HFF-Myc (cell line): ENCODE results near the gene ZNF532.

ENCODE experiments used
- DNase-seq: peaks from one replicate; pipeline ENCODE4 v3.0.0-alpha.2; 2011; ENCODE audit warnings: low read depth; ENCODE audit errors: extremely low read depth
- H3K4me3 ChIP-seq: replicated peaks from 2 replicates; pipeline ENCODE4 v1.5.1; 2011; ENCODE audit warnings: low read depth, mild to moderate bottlenecking, control low read depth, low read length
- TF ChIP-seq, protein P1 (sequence below): IDR thresholded peaks from 2 replicates; pipeline ENCODE4 v1.5.1; 2012; ENCODE audit warnings: mild to moderate bottlenecking, low read depth, low read length, control low read depth; ENCODE audit errors: missing control alignments

Gene ZNF532

DNA sequence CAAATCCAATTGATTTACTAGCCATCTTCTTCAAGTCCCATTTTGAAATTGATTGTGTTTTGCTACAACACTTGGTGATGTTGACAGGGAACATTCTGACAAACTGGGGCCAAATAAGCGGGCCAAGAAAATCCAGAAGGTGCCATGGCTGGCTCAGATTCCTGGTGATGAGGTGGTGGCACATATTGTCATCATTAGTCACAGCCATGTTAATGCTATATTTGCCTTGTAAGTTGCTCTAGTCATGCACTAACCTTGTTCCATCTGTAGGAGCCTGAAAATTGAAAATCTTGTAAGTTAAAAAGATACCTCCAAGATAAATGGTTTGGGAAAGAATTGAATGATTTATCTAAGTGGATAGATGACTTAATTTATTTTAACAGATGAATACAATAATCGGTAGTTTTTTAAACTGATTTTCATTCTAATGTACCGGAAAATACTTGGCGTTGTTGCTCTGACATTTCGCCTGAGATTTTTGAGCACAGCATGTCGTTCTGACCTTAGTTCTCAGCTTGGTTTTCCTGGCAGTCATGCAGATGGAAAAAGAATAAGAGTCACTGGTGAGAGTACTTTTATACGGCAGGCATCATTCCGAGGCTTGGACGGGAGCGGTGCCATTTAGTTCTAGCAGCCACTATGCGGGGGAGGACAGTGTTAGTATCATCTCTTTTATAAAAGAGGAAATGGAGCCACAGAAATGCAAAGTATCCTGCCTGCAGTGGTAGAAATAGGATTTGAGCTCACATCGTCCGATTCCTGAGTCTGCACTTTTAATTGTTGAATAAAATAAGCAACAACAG, 133.9 kb downstream of the ZNF532 start:
- no peak for DNase-seq
- peak overlapping the region; percentile 21 for H3K4me3 ChIP-seq
- TF ChIP-seq, protein P1, sequence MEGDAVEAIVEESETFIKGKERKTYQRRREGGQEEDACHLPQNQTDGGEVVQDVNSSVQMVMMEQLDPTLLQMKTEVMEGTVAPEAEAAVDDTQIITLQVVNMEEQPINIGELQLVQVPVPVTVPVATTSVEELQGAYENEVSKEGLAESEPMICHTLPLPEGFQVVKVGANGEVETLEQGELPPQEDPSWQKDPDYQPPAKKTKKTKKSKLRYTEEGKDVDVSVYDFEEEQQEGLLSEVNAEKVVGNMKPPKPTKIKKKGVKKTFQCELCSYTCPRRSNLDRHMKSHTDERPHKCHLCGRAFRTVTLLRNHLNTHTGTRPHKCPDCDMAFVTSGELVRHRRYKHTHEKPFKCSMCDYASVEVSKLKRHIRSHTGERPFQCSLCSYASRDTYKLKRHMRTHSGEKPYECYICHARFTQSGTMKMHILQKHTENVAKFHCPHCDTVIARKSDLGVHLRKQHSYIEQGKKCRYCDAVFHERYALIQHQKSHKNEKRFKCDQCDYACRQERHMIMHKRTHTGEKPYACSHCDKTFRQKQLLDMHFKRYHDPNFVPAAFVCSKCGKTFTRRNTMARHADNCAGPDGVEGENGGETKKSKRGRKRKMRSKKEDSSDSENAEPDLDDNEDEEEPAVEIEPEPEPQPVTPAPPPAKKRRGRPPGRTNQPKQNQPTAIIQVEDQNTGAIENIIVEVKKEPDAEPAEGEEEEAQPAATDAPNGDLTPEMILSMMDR: no peak

DNA sequence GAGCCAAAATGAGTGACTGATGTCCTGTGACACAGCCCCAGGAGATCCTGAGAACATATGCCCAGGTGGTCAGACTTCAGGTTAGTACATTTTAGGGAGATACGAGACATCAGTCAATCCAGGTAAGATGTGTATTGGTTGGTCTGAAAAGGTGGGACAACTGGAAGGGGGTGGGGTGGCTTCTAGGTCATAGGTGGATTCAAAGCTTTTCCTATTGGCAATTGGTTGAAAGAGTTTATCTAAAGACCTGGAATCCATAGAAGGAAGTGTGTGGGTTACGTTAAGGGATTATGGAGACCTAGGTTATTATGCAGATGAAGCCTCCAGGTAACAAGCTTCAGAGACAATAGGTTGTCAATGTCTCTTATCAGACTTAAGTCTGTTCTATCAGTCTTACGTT, 136.5 kb downstream of the ZNF532 start:
- DNase-seq: no peak
- TF ChIP-seq, protein P1: no peak
- H3K4me3 ChIP-seq: no peak overlapping the region

DNA sequence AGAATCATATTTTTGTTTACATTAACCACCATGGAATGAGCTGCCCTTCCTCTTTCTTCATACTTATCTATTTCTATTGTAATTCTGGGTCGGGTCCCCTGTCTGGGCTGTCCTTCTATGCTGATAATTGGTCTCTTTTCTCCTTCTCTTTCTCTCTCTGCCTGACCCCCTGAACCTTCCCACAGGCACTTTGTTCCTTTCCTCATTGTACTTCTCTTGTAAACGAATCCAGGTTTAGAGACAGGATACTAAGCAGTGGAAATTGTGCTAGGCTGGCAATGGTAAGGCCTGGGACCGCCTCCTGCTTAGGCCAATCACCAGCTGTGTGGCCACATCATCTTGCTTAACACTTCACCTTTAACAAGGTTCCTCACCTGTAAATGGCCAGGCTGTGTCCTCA, 137.0 kb downstream of the ZNF532 start:
- no peak overlapping the region for H3K4me3 ChIP-seq
- TF ChIP-seq, protein P1: no peak
- no peak for DNase-seq

DNA sequence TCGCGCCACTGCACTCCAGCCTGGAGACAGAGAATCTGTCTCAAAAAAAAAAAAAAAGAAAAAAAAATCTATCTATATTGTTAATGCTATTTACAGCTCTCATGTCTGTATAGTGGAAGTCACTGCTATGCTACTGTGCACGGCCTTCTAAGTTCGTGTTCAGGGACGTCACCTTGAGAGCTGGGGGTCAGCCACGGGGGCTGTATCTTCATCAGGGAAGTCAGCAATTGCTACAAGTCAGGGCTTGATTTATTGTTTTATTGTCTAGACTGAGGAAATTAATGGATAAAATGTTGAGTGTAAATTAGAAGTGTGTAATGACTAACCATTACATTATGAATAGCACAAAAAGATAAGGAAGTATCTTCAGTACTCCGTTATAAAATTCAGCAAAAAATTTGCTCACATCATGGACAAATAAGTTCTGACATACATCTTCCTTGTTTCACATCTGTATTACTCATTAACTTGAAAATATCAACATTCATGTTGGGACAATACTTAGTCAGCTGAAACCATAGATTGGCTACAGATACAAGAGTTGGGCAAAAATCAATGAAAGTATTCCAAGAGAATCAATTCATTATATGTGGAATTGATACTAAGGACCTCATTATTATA, 138.4 kb downstream of the ZNF532 start:
- TF ChIP-seq, protein P1: no peak
- no peak for DNase-seq
- no peak overlapping the region for H3K4me3 ChIP-seq

DNA sequence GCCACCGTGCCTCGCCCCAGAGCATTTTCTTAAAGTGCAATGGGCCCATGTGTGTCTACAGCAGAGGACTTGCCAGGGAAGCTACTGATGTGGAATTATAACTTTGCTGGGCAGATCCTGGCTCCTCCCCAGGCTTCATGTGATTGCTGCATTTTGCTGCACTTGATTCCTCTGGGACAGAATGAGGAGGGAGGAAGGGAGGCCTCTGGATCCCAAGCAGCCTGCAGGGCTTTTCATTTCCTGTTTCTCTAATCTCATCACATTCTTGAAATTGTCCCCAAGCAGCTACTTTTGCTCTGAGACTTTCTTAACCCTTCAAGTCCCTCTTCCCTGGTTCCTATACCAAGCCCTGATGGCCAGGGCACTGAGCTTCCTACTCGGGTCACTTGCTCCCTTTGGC, 140.6 kb downstream of the ZNF532 start:
- no peak for DNase-seq
- TF ChIP-seq, protein P1: no peak
- H3K4me3 ChIP-seq: no peak overlapping the region

DNA sequence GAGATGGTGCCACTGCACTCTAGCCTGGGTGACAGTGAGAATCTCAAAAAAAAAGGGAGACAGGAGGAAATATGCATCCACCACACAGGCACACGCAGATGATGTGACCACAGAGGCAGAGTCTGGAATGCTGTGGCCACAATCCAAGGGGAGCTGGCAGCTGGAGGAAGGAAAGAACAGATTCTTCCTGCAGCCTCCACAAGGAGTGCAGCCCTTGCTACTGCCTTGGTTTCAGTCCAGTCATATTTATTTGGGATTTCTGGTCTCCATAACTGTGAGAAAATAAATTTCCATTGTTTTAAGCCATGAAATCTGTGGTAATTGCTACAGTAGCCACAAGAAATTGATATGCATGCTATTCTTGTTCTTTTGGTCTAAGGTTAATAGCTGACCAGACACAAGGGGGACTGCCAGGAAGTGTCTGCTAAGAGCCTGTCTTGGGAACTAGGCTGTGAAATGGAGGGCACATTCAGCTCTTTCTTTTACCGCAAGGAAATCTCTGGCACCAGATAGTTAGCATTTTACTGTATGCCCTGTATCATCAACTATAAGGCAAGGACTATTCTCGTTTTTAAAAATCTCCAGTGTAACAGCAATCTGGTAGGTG, 141.9 kb downstream of the ZNF532 start:
- H3K4me3 ChIP-seq: no peak overlapping the region
- TF ChIP-seq, protein P1: no peak

More for the DNA sequence above, 141.9 kb downstream of the ZNF532 start:
- DNase-seq: no peak
